C4-2B (cell line): Measurements from ENCODE around the gene ADAMTSL1.
A peak's percentile ranks its signal among the peaks of the same experiment; 100 is the strongest.

Experiments
- H3K27ac ChIP-seq: fragments of 450-650 bp; 2 replicates; pipeline ENCODE4 v1.5.1; 2017
- ZFX ChIP-seq: fragments of 450-650 bp; IDR thresholded peaks from 2 replicates; pipeline ENCODE4 v1.6.1; 2017
- TF ChIP-seq, protein P1 (sequence below): fragments of 450-650 bp; conservative IDR thresholded peaks from 2 replicates; pipeline ENCODE4 v1.5.1; 2017; ENCODE audit warnings: mild to moderate bottlenecking

Gene ADAMTSL1

DNA sequence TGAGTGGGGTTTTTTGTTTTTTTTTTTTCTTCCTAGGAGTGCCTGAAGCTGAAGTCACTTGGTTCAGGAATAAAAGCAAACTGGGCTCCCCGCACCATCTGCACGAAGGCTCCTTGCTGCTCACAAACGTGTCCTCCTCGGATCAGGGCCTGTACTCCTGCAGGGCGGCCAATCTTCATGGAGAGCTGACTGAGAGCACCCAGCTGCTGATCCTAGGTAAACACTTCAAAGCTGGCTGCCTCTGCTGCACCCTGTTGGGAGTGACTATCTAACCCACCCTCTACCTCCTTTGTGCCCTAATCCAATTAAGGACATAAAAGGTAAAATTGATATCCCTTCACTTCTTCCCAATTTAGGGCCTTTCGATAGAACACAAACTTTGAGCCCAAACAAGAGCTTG lies 352.3 kb downstream of the ADAMTSL1 start:
- TF ChIP-seq, protein P1, sequence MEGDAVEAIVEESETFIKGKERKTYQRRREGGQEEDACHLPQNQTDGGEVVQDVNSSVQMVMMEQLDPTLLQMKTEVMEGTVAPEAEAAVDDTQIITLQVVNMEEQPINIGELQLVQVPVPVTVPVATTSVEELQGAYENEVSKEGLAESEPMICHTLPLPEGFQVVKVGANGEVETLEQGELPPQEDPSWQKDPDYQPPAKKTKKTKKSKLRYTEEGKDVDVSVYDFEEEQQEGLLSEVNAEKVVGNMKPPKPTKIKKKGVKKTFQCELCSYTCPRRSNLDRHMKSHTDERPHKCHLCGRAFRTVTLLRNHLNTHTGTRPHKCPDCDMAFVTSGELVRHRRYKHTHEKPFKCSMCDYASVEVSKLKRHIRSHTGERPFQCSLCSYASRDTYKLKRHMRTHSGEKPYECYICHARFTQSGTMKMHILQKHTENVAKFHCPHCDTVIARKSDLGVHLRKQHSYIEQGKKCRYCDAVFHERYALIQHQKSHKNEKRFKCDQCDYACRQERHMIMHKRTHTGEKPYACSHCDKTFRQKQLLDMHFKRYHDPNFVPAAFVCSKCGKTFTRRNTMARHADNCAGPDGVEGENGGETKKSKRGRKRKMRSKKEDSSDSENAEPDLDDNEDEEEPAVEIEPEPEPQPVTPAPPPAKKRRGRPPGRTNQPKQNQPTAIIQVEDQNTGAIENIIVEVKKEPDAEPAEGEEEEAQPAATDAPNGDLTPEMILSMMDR: peak; percentile 17
- no peak for TF ChIP-seq ZFX
- peak overlapping the region; percentile 22; the same call in 1 of the 2 replicates for H3K27ac ChIP-seq

DNA sequence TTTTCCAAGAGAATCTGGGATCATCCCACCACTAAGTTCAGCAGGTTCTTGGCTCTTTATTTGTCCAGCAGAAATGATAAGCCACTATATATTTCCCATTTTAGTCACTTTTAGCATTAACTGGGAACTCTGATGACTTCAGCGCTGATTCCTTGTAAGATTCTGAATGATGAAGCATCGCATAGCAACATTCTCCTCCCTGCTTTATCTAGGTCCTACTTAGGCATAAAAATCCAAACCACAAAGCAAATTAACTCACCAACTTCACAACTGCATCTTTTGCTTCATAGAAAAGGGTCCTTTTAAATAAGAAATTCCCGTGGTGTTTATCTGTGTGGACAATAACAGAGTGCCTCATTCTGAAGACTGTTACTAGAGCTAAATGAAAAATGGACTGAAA lies 355.1 kb downstream of the ADAMTSL1 start:
- TF ChIP-seq, protein P1: no peak
- TF ChIP-seq ZFX: no peak
- no peak overlapping the region for H3K27ac ChIP-seq

DNA sequence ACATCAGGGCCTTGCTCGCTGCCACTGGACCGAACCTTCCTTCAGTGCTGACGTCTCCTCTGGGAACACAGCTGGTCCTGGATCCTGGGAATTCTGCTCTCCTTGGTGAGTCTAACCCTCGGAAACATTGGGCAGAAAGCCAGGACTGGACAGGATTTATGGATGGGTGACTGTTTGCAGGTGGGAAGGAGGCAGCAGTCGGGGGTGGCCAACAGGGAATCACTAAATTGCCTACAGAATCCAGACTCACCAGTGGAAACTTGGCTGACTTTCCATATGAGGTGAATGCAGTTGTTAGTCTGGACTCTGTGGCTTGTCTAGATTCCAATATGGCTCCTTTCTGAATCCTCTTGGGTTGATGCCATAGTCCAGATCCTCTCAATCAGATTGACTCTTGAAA lies 355.9 kb downstream of the ADAMTSL1 start:
- no peak overlapping the region for H3K27ac ChIP-seq
- no peak for TF ChIP-seq ZFX
- TF ChIP-seq, protein P1: no peak

DNA sequence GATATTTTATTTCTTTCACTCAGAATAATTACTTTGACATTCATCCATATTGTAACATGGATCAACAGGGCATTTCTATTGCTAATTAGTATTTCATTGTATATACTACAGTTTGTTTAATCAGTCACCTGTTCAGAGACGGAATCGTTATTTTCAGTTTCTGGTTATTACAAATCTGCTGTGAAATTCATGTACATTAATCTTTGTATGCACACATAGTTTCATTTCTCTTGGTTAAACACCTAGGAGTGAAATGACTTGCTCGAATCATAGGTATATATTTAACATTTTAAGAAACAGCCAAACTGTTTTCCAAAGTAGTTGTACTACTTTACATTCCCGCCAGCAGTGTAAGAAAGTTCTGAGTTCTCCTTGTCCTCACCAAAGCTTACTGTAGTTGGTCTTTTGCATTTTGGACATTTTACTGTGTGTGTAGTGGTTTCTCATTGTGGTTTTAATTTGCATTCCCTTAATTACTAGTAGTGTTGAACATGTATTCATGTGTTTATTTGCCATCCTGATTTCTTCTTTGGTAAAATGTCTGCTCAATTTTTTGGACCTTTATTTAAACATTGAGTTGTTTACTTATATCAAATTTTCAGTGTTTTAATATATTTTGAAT lies 360.9 kb downstream of the ADAMTSL1 start:
- TF ChIP-seq, protein P1: no peak
- TF ChIP-seq ZFX: no peak
- no peak overlapping the region for H3K27ac ChIP-seq

DNA sequence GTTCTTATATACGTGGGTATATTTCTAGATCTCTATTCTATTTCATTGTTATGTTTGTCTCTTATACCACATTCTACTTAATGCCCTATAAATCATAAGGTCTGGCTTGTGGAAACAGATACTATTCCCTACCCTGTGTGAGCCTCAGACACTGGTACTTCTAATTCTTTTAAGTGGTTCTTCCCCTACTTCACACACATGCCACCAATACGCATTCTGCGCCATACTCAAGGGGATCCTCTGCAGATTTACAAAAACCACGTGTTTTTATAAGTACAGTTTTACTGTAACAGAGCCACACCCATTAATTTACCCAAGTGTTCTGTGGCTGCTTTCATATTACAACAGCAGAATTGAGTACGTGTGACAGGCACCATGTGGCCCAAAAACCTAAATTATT lies 363.4 kb downstream of the ADAMTSL1 start:
- TF ChIP-seq ZFX: no peak
- TF ChIP-seq, protein P1: no peak
- H3K27ac ChIP-seq: no peak overlapping the region

DNA sequence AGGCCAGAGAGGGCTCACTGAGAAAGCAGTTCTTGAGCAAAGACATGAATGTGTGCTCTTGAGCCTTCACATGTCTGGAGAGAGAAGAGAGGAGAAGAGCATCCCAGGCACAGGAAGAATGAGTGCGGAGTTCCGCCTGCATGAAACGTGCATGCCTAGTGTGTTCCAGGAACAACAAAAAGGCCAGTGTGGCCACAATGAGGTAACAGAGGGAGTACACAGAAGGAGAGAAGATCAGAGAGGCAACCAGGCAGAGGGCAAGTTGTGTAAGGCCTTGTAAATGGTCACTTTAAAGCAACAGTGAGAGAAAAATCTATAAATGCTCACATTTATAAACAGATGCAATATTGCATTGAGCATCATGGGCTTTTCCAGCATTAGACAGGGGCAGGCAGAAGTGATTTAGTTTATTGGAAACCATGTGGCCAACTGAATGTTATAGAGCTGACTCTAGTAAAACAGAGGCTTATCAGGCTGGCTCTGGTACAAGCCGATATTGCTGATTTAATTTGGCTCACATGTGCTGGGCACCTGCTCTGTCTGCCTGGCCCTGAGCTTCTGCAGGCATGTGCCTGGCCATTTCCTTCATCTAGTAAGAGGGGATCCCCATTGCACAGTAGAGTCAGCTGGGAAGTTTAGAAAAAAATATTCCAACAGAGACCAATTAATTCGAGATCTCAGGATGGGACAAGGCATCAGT lies 373.8 kb downstream of the ADAMTSL1 start:
- no peak for TF ChIP-seq ZFX
- TF ChIP-seq, protein P1: no peak
- H3K27ac ChIP-seq: no peak overlapping the region

DNA sequence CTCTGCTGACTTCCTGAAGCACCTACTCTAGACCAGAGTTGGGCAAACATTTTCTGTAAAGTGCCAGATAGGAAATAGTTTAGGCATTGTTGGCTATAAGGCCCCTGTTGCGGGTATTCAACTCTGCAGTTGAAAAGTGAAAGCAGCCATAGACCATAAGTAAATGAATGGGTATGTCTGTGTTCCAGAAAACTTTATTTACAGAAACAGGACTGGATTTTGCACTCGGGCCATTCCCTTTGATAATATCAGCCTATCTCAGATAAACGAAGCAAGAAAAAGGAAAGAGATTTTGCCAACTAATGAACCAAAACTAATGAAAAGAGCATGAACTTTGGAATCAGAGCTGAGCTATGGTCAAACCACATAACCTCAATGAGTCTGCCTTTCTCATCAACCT lies 374.7 kb downstream of the ADAMTSL1 start:
- no peak overlapping the region for H3K27ac ChIP-seq
- TF ChIP-seq, protein P1: no peak
- TF ChIP-seq ZFX: no peak
